ENCODE measurements around the gene IRF2BPL.

GRCh38 chr14:76977793-76978720, 50.5 kb downstream of the IRF2BPL start:
- TF ChIP-seq POLR2A (IDR thresholded peaks at IDR 0.05) (no peak), CTCF (IDR thresholded peaks at IDR 0.05) (no peak)

Measured in adrenal gland (tissue), 5 donors.